ENCODE data around the gene RNF212. TPM values are rescaled to one million over a fixed set of nuclear protein-coding genes. Genes with fewer than 3 reads are reported as not detected.

The RNF212 gene
- total and polyA plus RNA-seq, 2 donors (not counting 3 experiments of a cell fraction or from before 2014, with no cell fraction given) = 2.3 to 2.8 TPM

DNA sequence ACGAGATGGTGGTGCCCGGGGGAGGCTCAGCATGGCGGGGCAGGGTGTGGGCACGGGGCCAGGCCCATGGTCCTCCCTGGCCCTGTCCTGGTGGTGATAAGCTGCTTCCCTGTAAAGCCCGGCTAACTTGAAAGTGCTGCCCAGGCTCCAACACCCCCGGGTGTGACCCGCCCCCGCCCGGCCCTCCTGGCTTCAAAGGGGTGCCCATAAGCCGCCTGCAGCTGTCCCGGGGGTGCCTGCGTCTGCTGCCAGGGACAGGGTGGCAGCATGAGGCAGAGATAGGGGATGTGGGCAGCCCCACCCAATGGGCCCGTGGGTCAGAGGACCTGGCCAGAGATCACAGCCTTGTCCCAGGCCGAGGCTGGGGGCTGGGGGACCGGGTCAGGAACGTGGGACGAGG is 83.8 kb downstream of the RNF212 start:
- dilution Hi-C loops (cut with MboI; ENCODE audit: extremely low pct_ligation_motif_present, low sequenced_read_pairs) (no loop called here), intact Hi-C loops (cut with micrococcal nuclease) (no loop called here)
- H3K27ac ChIP-seq (ENCODE audit: insufficient read depth, low read depth, low read length) = no peak overlapping the region
- H4K20me1 ChIP-seq (replicated peaks; ENCODE audit: control insufficient read depth, extremely low read depth, insufficient read depth, low read length) = no peaks in the 10 kb centered on the region
- H3K9ac ChIP-seq (replicated peaks; ENCODE audit: extremely low read depth, insufficient read depth, low read length) = no peak overlapping the region
- no peaks in the 10 kb centered on the region for H3K4me1 ChIP-seq (ENCODE audit: control insufficient read depth, extremely low read depth, insufficient read depth, low read length)
- H3K4me2 ChIP-seq (ENCODE audit: insufficient read depth, low read length) = no peak overlapping the region
- no peak overlapping the region for H2AFZ ChIP-seq (ENCODE audit: low read depth, low read length)
- DNase-seq (ENCODE audit: low read depth, low spot score) (no peak), FAIRE-seq (no peak)
- POLR2A ChIA-PET = no interaction called here
- H3K36me3 ChIP-seq (ENCODE audit: control insufficient read depth in 2 of 2, extremely low read depth in 1 of 2, insufficient read depth in 2 of 2, low read length in 2 of 2) = peaks cover 0 to 13% of the 10 kb centered on the region in 2 experiments
- no peaks in the 10 kb centered on the region for H3K9me3 ChIP-seq (replicated peaks; ENCODE audit: control insufficient read depth, insufficient read depth, low read length)
- H3K27me3 ChIP-seq (ENCODE audit: control insufficient read depth in 2 of 2, insufficient read depth in 2 of 2, low read length in 2 of 2) = no peaks in the 10 kb centered on the region
- no peaks in the 10 kb centered on the region for H3K9me1 ChIP-seq (replicated peaks; ENCODE audit: control insufficient read depth, extremely low read depth, insufficient read depth, low read length)
- TF ChIP-seq, protein P1, sequence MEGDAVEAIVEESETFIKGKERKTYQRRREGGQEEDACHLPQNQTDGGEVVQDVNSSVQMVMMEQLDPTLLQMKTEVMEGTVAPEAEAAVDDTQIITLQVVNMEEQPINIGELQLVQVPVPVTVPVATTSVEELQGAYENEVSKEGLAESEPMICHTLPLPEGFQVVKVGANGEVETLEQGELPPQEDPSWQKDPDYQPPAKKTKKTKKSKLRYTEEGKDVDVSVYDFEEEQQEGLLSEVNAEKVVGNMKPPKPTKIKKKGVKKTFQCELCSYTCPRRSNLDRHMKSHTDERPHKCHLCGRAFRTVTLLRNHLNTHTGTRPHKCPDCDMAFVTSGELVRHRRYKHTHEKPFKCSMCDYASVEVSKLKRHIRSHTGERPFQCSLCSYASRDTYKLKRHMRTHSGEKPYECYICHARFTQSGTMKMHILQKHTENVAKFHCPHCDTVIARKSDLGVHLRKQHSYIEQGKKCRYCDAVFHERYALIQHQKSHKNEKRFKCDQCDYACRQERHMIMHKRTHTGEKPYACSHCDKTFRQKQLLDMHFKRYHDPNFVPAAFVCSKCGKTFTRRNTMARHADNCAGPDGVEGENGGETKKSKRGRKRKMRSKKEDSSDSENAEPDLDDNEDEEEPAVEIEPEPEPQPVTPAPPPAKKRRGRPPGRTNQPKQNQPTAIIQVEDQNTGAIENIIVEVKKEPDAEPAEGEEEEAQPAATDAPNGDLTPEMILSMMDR (IDR thresholded peaks at IDR 0.05; ENCODE audit: extremely low read depth in 1 of 2, insufficient read depth in 1 of 2, low read depth in 1 of 2, low read length in 2 of 2) = no peak
- TF ChIP-seq MYC (IDR thresholded peaks at IDR 0.05; ENCODE audit: low read depth, low read length) = no peak
- TF ChIP-seq GATA2 (IDR thresholded peaks at IDR 0.05; ENCODE audit: insufficient read depth, insufficient read length, low read depth, low read length) = no peak
- TF ChIP-seq EZH2 (IDR thresholded peaks at IDR 0.05; ENCODE audit: borderline replicate concordance, low read depth, low read length, severe bottlenecking) = no peak
- TF ChIP-seq JUN (IDR thresholded peaks at IDR 0.05; ENCODE audit: borderline replicate concordance, insufficient read depth, insufficient read length, low read depth) = no peak
- no peak for TF ChIP-seq FOS (IDR thresholded peaks at IDR 0.05; ENCODE audit: borderline replicate concordance, insufficient read depth, low read length)
- no peak for TF ChIP-seq POLR2A (IDR thresholded peaks at IDR 0.05; ENCODE audit: low read depth, low read length)
- TF ChIP-seq POLR2AphosphoS5 (IDR thresholded peaks at IDR 0.05; ENCODE audit: insufficient read depth, low read depth, low read length) = no peak
- TF ChIP-seq, protein P2, sequence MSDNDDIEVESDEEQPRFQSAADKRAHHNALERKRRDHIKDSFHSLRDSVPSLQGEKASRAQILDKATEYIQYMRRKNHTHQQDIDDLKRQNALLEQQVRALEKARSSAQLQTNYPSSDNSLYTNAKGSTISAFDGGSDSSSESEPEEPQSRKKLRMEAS (IDR thresholded peaks at IDR 0.05; ENCODE audit: insufficient read depth, insufficient read length) = no peak
- CTCF ChIA-PET = no interaction called here
- H3K4me3 ChIP-seq (replicated peaks in 1 of 3; ENCODE audit: insufficient read depth in 1 of 3, low read depth in 1 of 3, low read length in 3 of 3) = no peak overlapping the region
- H3K79me2 ChIP-seq (ENCODE audit: control insufficient read depth, insufficient read depth, low read length) = no peaks in the 10 kb centered on the region
- no TSS peak for BruUV-seq (replicated peaks)
